ENCODE data around the gene MIPOL1. TPM values are rescaled to one million over a fixed set of nuclear protein-coding genes. Genes with fewer than 3 reads are reported as not detected.

MIPOL1 gene
- total and polyA plus RNA-seq, 3 donors from 2014 or later, result 9.0 to 38.8 (median 31.6) TPM

- Histone ChIP-seq H3K27me3 (no peaks in the 10 kb centered on the region), H3K27ac (no peak overlapping the region), H3K4me3 (no peak overlapping the region), H3K9me3 (no peaks in the 10 kb centered on the region), H3K36me3 (ENCODE audit: low read depth, missing control alignments) (no peaks in the 10 kb centered on the region), H3K4me1 (no peaks in the 10 kb centered on the region)
- no peak for TF ChIP-seq POLR2A (IDR thresholded peaks at IDR 0.05)
- TF ChIP-seq, protein P1, sequence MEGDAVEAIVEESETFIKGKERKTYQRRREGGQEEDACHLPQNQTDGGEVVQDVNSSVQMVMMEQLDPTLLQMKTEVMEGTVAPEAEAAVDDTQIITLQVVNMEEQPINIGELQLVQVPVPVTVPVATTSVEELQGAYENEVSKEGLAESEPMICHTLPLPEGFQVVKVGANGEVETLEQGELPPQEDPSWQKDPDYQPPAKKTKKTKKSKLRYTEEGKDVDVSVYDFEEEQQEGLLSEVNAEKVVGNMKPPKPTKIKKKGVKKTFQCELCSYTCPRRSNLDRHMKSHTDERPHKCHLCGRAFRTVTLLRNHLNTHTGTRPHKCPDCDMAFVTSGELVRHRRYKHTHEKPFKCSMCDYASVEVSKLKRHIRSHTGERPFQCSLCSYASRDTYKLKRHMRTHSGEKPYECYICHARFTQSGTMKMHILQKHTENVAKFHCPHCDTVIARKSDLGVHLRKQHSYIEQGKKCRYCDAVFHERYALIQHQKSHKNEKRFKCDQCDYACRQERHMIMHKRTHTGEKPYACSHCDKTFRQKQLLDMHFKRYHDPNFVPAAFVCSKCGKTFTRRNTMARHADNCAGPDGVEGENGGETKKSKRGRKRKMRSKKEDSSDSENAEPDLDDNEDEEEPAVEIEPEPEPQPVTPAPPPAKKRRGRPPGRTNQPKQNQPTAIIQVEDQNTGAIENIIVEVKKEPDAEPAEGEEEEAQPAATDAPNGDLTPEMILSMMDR (IDR thresholded peaks at IDR 0.05), result no peak
- intact Hi-C loops (cut with DNase I; ENCODE audit: low total_unique reads), result no loop called here
- no peak for DNase-seq
Measured at GRCh38 chr14:37330910-37331309, 133.2 kb downstream of the MIPOL1 start.

- intact Hi-C loops (cut with DNase I; ENCODE audit: low total_unique reads), result no loop called here
- no peak for DNase-seq
- 86 to 97% methylated on average over 4 of the region's 4 CpGs for WGBS, 2 donors
- H3K27ac ChIP-seq, result no peak overlapping the region
- H3K9me3 ChIP-seq, result no peaks in the 10 kb centered on the region
- H3K27me3 ChIP-seq, result no peaks in the 10 kb centered on the region
- H3K36me3 ChIP-seq (ENCODE audit: low read depth, missing control alignments), result no peaks in the 10 kb centered on the region
- H3K4me3 ChIP-seq, result no peak overlapping the region
- no peaks in the 10 kb centered on the region for H3K4me1 ChIP-seq
- TF ChIP-seq, protein P1 (IDR thresholded peaks at IDR 0.05), result no peak
- TF ChIP-seq POLR2A (IDR thresholded peaks at IDR 0.05), result no peak
Measured at GRCh38 chr14:37340353-37340752, 142.6 kb downstream of the MIPOL1 start.

GRCh38 chr14:37343307-37344094, 145.8 kb downstream of the MIPOL1 start:
- 46 to 53% methylated on average over 3 of the region's 3 CpGs for WGBS, 2 donors
- H3K4me3 ChIP-seq, result no peak overlapping the region

DNA sequence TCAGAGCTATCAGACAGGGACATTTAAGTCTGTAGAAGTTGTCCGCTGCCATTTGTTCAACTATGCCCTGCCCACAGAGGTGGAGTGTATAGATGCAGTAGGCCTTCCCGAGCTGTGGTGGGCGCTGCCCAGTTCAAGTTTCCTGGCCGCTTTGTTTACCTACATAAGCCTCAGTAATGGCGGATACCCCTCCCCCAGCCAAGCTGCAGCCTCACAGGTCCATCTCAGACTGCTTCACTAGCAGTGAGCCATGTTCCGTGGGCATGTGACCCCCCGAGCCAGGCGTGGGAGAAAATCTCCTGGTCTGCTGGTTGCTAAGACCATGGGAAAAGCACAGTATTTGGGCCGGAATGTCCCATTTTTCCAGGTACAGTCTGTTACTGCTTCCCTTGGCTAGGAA, 165.9 kb downstream of the MIPOL1 start:
- DNase-seq, result no peak
- WGBS, 2 donors, result 98 to 99% methylated on average over 9 of the region's 9 CpGs

More at GRCh38 chr14:37343307-37344094, 145.8 kb downstream of the MIPOL1 start:
- H3K27ac ChIP-seq, result no peak overlapping the region
- no peaks in the 10 kb centered on the region for H3K36me3 ChIP-seq (ENCODE audit: low read depth, missing control alignments)
- TF ChIP-seq, protein P1 (IDR thresholded peaks at IDR 0.05), result no peak
- no peak for TF ChIP-seq POLR2A (IDR thresholded peaks at IDR 0.05)
- H3K9me3 ChIP-seq, result no peaks in the 10 kb centered on the region
- H3K4me1 ChIP-seq, result no peaks in the 10 kb centered on the region
- H3K27me3 ChIP-seq, result no peaks in the 10 kb centered on the region
- intact Hi-C loops (cut with DNase I; ENCODE audit: low total_unique reads), result no loop called here
- DNase-seq, result no peak

More for the DNA sequence above, 165.9 kb downstream of the MIPOL1 start:
- TF ChIP-seq POLR2A (IDR thresholded peaks at IDR 0.05), result no peak
- TF ChIP-seq, protein P1 (IDR thresholded peaks at IDR 0.05), result no peak
- Histone ChIP-seq H3K27ac (no peak overlapping the region), H3K36me3 (ENCODE audit: low read depth, missing control alignments) (no peaks in the 10 kb centered on the region), H3K9me3 (no peaks in the 10 kb centered on the region), H3K4me1 (no peaks in the 10 kb centered on the region), H3K27me3 (no peaks in the 10 kb centered on the region), H3K4me3 (no peak overlapping the region)
- intact Hi-C loops (cut with DNase I; ENCODE audit: low total_unique reads), result no loop called here
